Calu3 (cell line): Measurements from ENCODE around the gene LIMK2. TPM values are rescaled to one million over a fixed set of nuclear protein-coding genes. Genes with fewer than 3 reads are reported as not detected.

ENCODE experiments used
- BruUV-seq: library from RNA; stranded (reverse); fragments of 400-500 nt; replicated peaks from 2 replicates; lab custom pipeline; 2021; lab: Mats Ljungman, UMichigan
- CTCF ChIA-PET: fragments of 300-600 bp; sonication (Branson Sonifier 250); formaldehyde crosslinking; loops from one replicate; lab custom pipeline; 2022; ENCODE audit warnings: antibody characterized with exemption; lab: Charles Lee
- DNase-seq: peaks from one replicate; pipeline ENCODE4 v3.0.0; 2022
- H3K27ac Mint-ChIP-seq: one replicate; pipeline ENCODE4 v1.8.0; 2022; ENCODE audit warnings: mixed read lengths; ENCODE audit not compliant: unreplicated experiment
- H3K27me3 Mint-ChIP-seq: one replicate; pipeline ENCODE4 v1.8.0; 2022; ENCODE audit warnings: mixed read lengths; ENCODE audit not compliant: unreplicated experiment
- H3K36me3 Mint-ChIP-seq: one replicate; pipeline ENCODE4 v1.8.0; 2022; ENCODE audit warnings: mild to moderate bottlenecking, moderate library complexity, mixed read lengths; ENCODE audit not compliant: insufficient read depth, unreplicated experiment
- H3K4me1 Mint-ChIP-seq: one replicate; pipeline ENCODE4 v1.8.0; 2022; ENCODE audit warnings: mild to moderate bottlenecking, low read depth, mixed read lengths; ENCODE audit not compliant: unreplicated experiment
- H3K4me3 Mint-ChIP-seq: one replicate; pipeline ENCODE4 v1.8.0; 2022; ENCODE audit warnings: mild to moderate bottlenecking, low read depth, moderate library complexity, mixed read lengths; ENCODE audit not compliant: unreplicated experiment
- H3K9me3 Mint-ChIP-seq: one replicate; pipeline ENCODE4 v1.8.0; 2022; ENCODE audit warnings: low read depth, mixed read lengths; ENCODE audit not compliant: unreplicated experiment
- CTCF ChIP-seq: fragments of 200-600 bp; IDR thresholded peaks from one replicate; pipeline ENCODE4 v1.8.0; 2022; ENCODE audit warnings: antibody characterized with exemption; ENCODE audit not compliant: unreplicated experiment
- intact Hi-C: fragments of 100-400 bp; cut with micrococcal nuclease; formaldehyde crosslinking; loops from one replicate; pipeline ENCODE4 v1.10.0; 2022; ENCODE audit not compliant: unreplicated experiment
- total RNA-seq: library from RNA; stranded (reverse); gene quantifications from 2 replicates; pipeline ENCODE4 v1.2.3, GENCODE V29; 2022

Gene LIMK2
- total RNA-seq, 1 experiment from 2014 or later = 59.9 TPM

- no peak for TF ChIP-seq CTCF
- H3K36me3 Mint-ChIP-seq = peaks cover 21% of the 10 kb centered on the region
- DNase-seq = no peak
- H3K9me3 Mint-ChIP-seq = no peaks in the 10 kb centered on the region
- no peak overlapping the region for H3K4me3 Mint-ChIP-seq
- H3K27me3 Mint-ChIP-seq = no peaks in the 10 kb centered on the region
- no TSS peak for BruUV-seq
- H3K27ac Mint-ChIP-seq = no peak overlapping the region
- intact Hi-C loops = no loop called here
- CTCF ChIA-PET = interaction anchor here (0.6 to 0.9 kb wide), 2 partner anchors 11 to 286 kb away, joined by 3 to 4 read pairs; no protein-coding TSS in a partner anchor
- peaks cover 9% of the 10 kb centered on the region for H3K4me1 Mint-ChIP-seq
Observed at GRCh38 chr22:31262312-31263133, 50.4 kb downstream of the LIMK2 start.

- H3K36me3 Mint-ChIP-seq = peaks cover 33% of the 10 kb centered on the region
- BruUV-seq = no TSS peak
- CTCF ChIA-PET = no interaction called here
Observed at GRCh38 chr22:31263896-31264640, 52.0 kb downstream of the LIMK2 start.

GRCh38 chr22:31268281-31268680 lies 56.2 kb downstream of the LIMK2 start:
- no peak for TF ChIP-seq CTCF
- Mint-ChIP-seq H3K4me1 (peaks cover 11% of the 10 kb centered on the region), H3K4me3 (no peak overlapping the region), H3K9me3 (no peaks in the 10 kb centered on the region), H3K27ac (no peak overlapping the region), H3K36me3 (peaks cover 44% of the 10 kb centered on the region), H3K27me3 (no peaks in the 10 kb centered on the region)
- DNase-seq = no peak
- no TSS peak for BruUV-seq
- intact Hi-C loops = no loop called here
- CTCF ChIA-PET = no interaction called here

More at GRCh38 chr22:31263896-31264640, 52.0 kb downstream of the LIMK2 start:
- H3K9me3 Mint-ChIP-seq = no peaks in the 10 kb centered on the region
- H3K27ac Mint-ChIP-seq = peak overlapping the region; percentile 48
- no peak for TF ChIP-seq CTCF
- intact Hi-C loops = no loop called here
- H3K27me3 Mint-ChIP-seq = no peaks in the 10 kb centered on the region
- DNase-seq = no peak
- no peak overlapping the region for H3K4me3 Mint-ChIP-seq
- H3K4me1 Mint-ChIP-seq = peaks cover 9% of the 10 kb centered on the region

GRCh38 chr22:31269892-31270579 lies 57.9 kb downstream of the LIMK2 start:
- no peak overlapping the region for H3K27ac Mint-ChIP-seq
- H3K4me3 Mint-ChIP-seq = no peak overlapping the region
- no peaks in the 10 kb centered on the region for H3K9me3 Mint-ChIP-seq
- DNase-seq = no peak
- H3K4me1 Mint-ChIP-seq = peaks cover 16% of the 10 kb centered on the region
- peaks cover 47% of the 10 kb centered on the region for H3K36me3 Mint-ChIP-seq
- intact Hi-C loops = no loop called here
- no peaks in the 10 kb centered on the region for H3K27me3 Mint-ChIP-seq
- no peak for TF ChIP-seq CTCF
- no TSS peak for BruUV-seq
- CTCF ChIA-PET = interaction anchor here (0.9 to 1.7 kb wide), 3 partner anchors 13 to 58 kb away, joined by 3 to 5 read pairs (median 5); partner anchors contain the start of genes LIMK2 and PIK3IP1
